GM12878 (cell line): Measurements from ENCODE around the gene STARD5. TPM values are rescaled to one million over a fixed set of nuclear protein-coding genes. Genes with fewer than 3 reads are reported as not detected.

Experiments used
- ATAC-seq: fragments of 200-7000 bp; cut with Tn5 transposase; 3 replicates; pipeline ENCODE4 v1.9.1; 2020; ENCODE audit warnings: mild to moderate bottlenecking, moderate library complexity
- BruUV-seq: library from RNA; stranded (reverse); fragments of 400-500 nt; replicated peaks from 2 replicates; lab custom pipeline; 2021; lab: Mats Ljungman, UMichigan
- CTCF ChIA-PET: fragments of 300-600 bp; sonication (Branson Sonifier 250); formaldehyde crosslinking; extraction: SDS; loops from one replicate; lab custom pipeline; 2021; ENCODE audit warnings: inconsistent platforms; lab: Yijun Ruan, JAX
- POLR2A ChIA-PET: fragments of 350-600 bp; formaldehyde crosslinking; extraction: SDS; loops from one replicate; lab custom pipeline; 2021; ENCODE audit warnings: inconsistent platforms; lab: Charles Lee
- RAD21 ChIA-PET: fragments of 300-600 bp; sonication (Branson Sonifier 250); formaldehyde crosslinking; loops from one replicate; lab custom pipeline; 2023; ENCODE audit warnings: antibody characterized with exemption; ENCODE audit not compliant: unreplicated experiment; lab: Charles Lee
- SMC1A ChIA-PET: fragments of 300-600 bp; sonication (Branson Sonifier 250); formaldehyde crosslinking; loops from one replicate; lab custom pipeline; 2023; ENCODE audit not compliant: unreplicated experiment, uncharacterized antibody; lab: Charles Lee
- DNase-seq: peaks from one replicate; pipeline ENCODE4 v3.0.0-alpha.2; 2011; ENCODE audit warnings: low read depth, low spot score
- FAIRE-seq: peaks from 3 replicates; lab custom pipeline; 2011; peaks lifted over from hg19 to GRCh38; lab: Jason Lieb, UNC
- H2AFZ ChIP-seq: 2 replicates; pipeline ENCODE4 v1.6.0; 2011; ENCODE audit warnings: low read depth, low read length, control low read depth; ENCODE audit not compliant: control insufficient read depth
- H3K27ac ChIP-seq: 2 replicates; pipeline ENCODE4 v1.5.1; 2011; ENCODE audit warnings: control low read depth; ENCODE audit not compliant: control insufficient read depth, insufficient read depth
- H3K27me3 ChIP-seq, 2 experiments: replicated peaks in 1 of 2; 2 replicates each; pipeline versions ENCODE4 v1.6.0 to v1.6.1; 2011; ENCODE audit warnings: low read length in 1 of 2; ENCODE audit not compliant: control insufficient read depth in 2 of 2, insufficient read depth in 2 of 2
- H3K36me3 ChIP-seq, 2 experiments: 2 replicates each; pipeline ENCODE4 v1.5.1; 2011; ENCODE audit warnings: low read length in 1 of 2; ENCODE audit not compliant: control insufficient read depth in 2 of 2, insufficient read depth in 2 of 2
- H3K4me1 ChIP-seq: 2 replicates; pipeline ENCODE4 v1.6.1; 2011; ENCODE audit warnings: mild to moderate bottlenecking, low read length, moderate library complexity, mixed read lengths; ENCODE audit not compliant: control insufficient read depth, insufficient read depth
- H3K4me2 ChIP-seq: 2 replicates; pipeline ENCODE4 v1.6.0; 2011; ENCODE audit warnings: control low read depth; ENCODE audit not compliant: control insufficient read depth, insufficient read depth
- H3K4me3 ChIP-seq: fragments of 200-600 bp; sonication (generic); 2 replicates; pipeline ENCODE4 v1.5.1; 2016
- H3K79me2 ChIP-seq: 2 replicates; pipeline ENCODE4 v1.6.0; 2011; ENCODE audit warnings: low read length; ENCODE audit not compliant: control insufficient read depth, insufficient read depth
- H3K9ac ChIP-seq: 2 replicates; pipeline ENCODE4 v1.8.0; 2011; ENCODE audit warnings: low read length, control low read depth, mixed read lengths; ENCODE audit not compliant: control insufficient read depth, insufficient read depth
- H3K9me3 ChIP-seq: replicated peaks from 3 replicates; pipeline ENCODE4 v1.5.1; 2011; ENCODE audit warnings: mild to moderate bottlenecking, low read length; ENCODE audit not compliant: control insufficient read depth, insufficient read depth
- H4K20me1 ChIP-seq: 2 replicates; pipeline ENCODE4 v1.6.0; 2011; ENCODE audit not compliant: control insufficient read depth, insufficient read depth
- CEBPZ ChIP-seq: fragments of 150-350 bp; IDR thresholded peaks from 2 replicates; pipeline ENCODE4 v1.6.1; 2016; ENCODE audit warnings: low read depth, low read length
- ETV6 ChIP-seq, 2 experiments: fragments of 450-650 bp in 1 of 2; IDR thresholded peaks in 1 of 2; conservative IDR thresholded peaks in 1 of 2; 2 replicates each; pipeline ENCODE4 v1.6.1; 2014; ENCODE audit warnings: antibody characterized with exemption in 1 of 2, borderline replicate concordance in 1 of 2, low read depth in 1 of 2, mild to moderate bottlenecking in 1 of 2, moderate library complexity in 1 of 2
- MTA3 ChIP-seq: IDR thresholded peaks from 2 replicates; pipeline ENCODE4 v1.6.1; 2012; ENCODE audit warnings: low read length, inconsistent platforms, borderline replicate concordance
- POU2F2 ChIP-seq: IDR thresholded peaks from 3 replicates; pipeline ENCODE4 v1.6.1; 2011; ENCODE audit warnings: low read depth, mild to moderate bottlenecking, low read length, borderline replicate concordance
- RB1 ChIP-seq: fragments of 450-650 bp; formaldehyde crosslinking; IDR thresholded peaks from 2 replicates; pipeline ENCODE4 v1.6.1; 2017; ENCODE audit warnings: mild to moderate bottlenecking, borderline replicate concordance
- SIN3A ChIP-seq: IDR thresholded peaks from 2 replicates; pipeline ENCODE4 v1.6.1; 2012; ENCODE audit warnings: low read depth, low read length, improper control_type of control experiment
- TAF1 ChIP-seq: IDR thresholded peaks from 2 replicates; pipeline ENCODE4 v1.6.1; 2011; ENCODE audit warnings: mild to moderate bottlenecking, low read depth, low read length, borderline replicate concordance
- WGBS: methylation state at CpG from one replicate; pipeline ENCODE4 v1.1.6; 2016; ENCODE audit warnings: low lambda C conversion rate; ENCODE audit not compliant: insufficient replicate concordance, insufficient coverage; ENCODE audit errors: missing lambda C conversion rate; 5-methylcytosine and 5-hydroxymethylcytosine counted together
- in situ Hi-C: fragments of 300-500 bp; cut with MboI; formaldehyde crosslinking; loops from 9 replicates; pipeline ENCODE4 v1.14.3; 2018; ENCODE audit warnings: mixed read lengths
- intact Hi-C: fragments of 100-400 bp; cut with micrococcal nuclease; formaldehyde crosslinking; loops from one replicate; pipeline ENCODE4 v1.14.2; 2022; ENCODE audit not compliant: unreplicated experiment
- polyA plus RNA-seq, 11 experiments: library from polyadenylated mRNA; depleted of rRNA in 4 of 11; unstranded in 6 of 11; stranded (reverse) in 5 of 11; fragments of >200 nt; fragmentation: Nextera tagmentation in 4 of 11; fragmentation: Illumina TruSeq in 1 of 11; extraction: Ambion mirVana in 4 of 11; extraction: Trizol in 1 of 11; gene quantifications; 1 replicate in 1 of 11; 2 replicates in 10 of 11; pipeline versions ENCODE4 v1.2.1 to v1.2.3, GENCODE V29; 2011 to 2016; ENCODE audit warnings: inconsistent platforms in 2 of 11, missing spikeins in 2 of 11, low read depth in 1 of 11
- total RNA-seq, 4 experiments: library from RNA; depleted of rRNA in 3 of 4; stranded (reverse); fragments of >200 nt in 3 of 4; fragmentation: Illumina TruSeq in 1 of 4; extraction: Trizol in 1 of 4; gene quantifications; 2 replicates each; pipeline versions ENCODE4 v1.2.1 to v1.2.3, GENCODE V29; 2013 to 2021
- TF ChIP-seq, protein P1 (sequence below): fragments of 450-650 bp; IDR thresholded peaks from 2 replicates; pipeline ENCODE4 v1.6.1; 2017; ENCODE audit warnings: borderline replicate concordance
- TF ChIP-seq, protein P2 (sequence below): fragments of 450-650 bp; IDR thresholded peaks from 2 replicates; pipeline ENCODE4 v1.6.1; 2017; ENCODE audit warnings: mild to moderate bottlenecking, moderate library complexity

STARD5 gene
- total and polyA plus RNA-seq, 10 of the 15 experiments (the other 5 are each of a cell fraction or from before 2014, with no cell fraction given), result 2.3 to 9.4 (median 4.7) TPM

DNA sequence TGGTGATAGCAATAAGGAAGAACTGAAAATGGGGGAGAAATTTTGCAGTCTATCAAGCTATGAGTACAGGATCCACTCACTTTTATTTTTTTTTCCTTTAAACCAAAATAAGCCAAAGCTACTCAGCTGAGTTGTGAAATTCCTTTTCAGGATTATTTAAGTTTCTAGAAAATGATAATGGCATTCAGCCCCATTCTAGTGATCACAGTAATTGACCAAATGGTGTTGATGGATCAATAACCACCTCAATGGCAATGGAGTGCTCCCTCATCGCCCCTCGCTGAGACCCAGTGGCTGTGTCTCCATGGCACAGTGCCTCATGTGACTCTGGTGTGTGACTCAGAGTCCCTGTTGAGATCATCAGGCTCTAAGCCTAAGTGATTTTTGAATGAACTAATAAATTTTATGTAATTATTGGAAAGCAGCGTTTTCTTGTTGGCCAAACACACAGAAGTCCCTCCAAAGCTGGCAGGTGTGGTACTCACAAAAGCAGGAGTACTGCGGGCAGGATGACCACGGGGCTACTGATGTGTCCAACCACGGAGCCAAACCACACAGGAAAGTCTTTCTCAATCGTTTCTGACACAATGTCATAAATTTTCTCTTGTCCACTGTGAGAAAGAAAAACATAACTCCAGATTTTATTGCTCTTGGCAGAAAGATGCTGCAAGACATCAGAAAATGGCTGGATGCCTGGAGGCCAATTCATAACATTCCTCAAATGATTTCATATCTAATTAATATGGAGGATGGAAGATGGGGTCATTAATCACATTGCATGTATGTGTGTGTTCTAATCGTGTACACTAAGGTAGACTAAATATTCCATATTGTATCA, 14.4 kb upstream of the STARD5 start (continued):
- TF ChIP-seq, protein P1, sequence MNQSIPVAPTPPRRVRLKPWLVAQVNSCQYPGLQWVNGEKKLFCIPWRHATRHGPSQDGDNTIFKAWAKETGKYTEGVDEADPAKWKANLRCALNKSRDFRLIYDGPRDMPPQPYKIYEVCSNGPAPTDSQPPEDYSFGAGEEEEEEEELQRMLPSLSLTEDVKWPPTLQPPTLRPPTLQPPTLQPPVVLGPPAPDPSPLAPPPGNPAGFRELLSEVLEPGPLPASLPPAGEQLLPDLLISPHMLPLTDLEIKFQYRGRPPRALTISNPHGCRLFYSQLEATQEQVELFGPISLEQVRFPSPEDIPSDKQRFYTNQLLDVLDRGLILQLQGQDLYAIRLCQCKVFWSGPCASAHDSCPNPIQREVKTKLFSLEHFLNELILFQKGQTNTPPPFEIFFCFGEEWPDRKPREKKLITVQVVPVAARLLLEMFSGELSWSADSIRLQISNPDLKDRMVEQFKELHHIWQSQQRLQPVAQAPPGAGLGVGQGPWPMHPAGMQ, result no peak
- no peak for TF ChIP-seq CEBPZ

GRCh38 chr15:81337713-81338157, 13.8 kb upstream of the STARD5 start:
- Histone ChIP-seq H3K4me2 (no peak overlapping the region), H3K79me2 (no peaks in the 10 kb centered on the region), H3K4me1 (no peaks in the 10 kb centered on the region; the same call in 1 of the 2 replicates), H3K27me3 (no peaks in the 10 kb centered on the region), H3K9me3 (no peaks in the 10 kb centered on the region), H3K36me3 (no peaks in the 10 kb centered on the region), H4K20me1 (no peaks in the 10 kb centered on the region), H3K27ac (no peak overlapping the region), H2AFZ (no peak overlapping the region), H3K9ac (no peak overlapping the region), H3K4me3 (no peak overlapping the region)
- CTCF ChIA-PET, result interaction anchor here (0.7 to 11.3 kb wide), 13 partner anchors 8 to 230 kb away, joined by 3 to 242 read pairs (median 7); partner anchors contain the start of gene STARD5
- RAD21 ChIA-PET, result interaction anchor here (2.3 to 9.2 kb wide), 3 partner anchors 46 to 72 kb away, joined by 7 to 137 read pairs (median 19); no protein-coding TSS in a partner anchor
- no peak for FAIRE-seq
- TF ChIP-seq POU2F2 (no peak), TAF1 (no peak), SIN3A (no peak), MTA3 (no peak), ETV6 (conservative IDR thresholded peaks at IDR 0.05 in 1 of 2, IDR thresholded peaks at IDR 0.05 in 1 of 2; ENCODE audit: borderline replicate concordance in 1 of 2, low read depth in 1 of 2) (no peak), RB1 (no peak)
- TF ChIP-seq, protein P2, sequence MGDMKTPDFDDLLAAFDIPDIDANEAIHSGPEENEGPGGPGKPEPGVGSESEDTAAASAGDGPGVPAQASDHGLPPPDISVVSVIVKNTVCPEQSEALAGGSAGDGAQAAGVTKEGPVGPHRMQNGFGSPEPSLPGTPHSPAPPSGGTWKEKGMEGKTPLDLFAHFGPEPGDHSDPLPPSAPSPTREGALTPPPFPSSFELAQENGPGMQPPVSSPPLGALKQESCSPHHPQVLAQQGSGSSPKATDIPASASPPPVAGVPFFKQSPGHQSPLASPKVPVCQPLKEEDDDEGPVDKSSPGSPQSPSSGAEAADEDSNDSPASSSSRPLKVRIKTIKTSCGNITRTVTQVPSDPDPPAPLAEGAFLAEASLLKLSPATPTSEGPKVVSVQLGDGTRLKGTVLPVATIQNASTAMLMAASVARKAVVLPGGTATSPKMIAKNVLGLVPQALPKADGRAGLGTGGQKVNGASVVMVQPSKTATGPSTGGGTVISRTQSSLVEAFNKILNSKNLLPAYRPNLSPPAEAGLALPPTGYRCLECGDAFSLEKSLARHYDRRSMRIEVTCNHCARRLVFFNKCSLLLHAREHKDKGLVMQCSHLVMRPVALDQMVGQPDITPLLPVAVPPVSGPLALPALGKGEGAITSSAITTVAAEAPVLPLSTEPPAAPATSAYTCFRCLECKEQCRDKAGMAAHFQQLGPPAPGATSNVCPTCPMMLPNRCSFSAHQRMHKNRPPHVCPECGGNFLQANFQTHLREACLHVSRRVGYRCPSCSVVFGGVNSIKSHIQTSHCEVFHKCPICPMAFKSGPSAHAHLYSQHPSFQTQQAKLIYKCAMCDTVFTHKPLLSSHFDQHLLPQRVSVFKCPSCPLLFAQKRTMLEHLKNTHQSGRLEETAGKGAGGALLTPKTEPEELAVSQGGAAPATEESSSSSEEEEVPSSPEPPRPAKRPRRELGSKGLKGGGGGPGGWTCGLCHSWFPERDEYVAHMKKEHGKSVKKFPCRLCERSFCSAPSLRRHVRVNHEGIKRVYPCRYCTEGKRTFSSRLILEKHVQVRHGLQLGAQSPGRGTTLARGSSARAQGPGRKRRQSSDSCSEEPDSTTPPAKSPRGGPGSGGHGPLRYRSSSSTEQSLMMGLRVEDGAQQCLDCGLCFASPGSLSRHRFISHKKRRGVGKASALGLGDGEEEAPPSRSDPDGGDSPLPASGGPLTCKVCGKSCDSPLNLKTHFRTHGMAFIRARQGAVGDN, result no peak
- in situ Hi-C loops (no loop called here), intact Hi-C loops (loop anchor here (5.0 kb wide), 1 partner anchor 65 kb away; no protein-coding TSS in a partner anchor)
- POLR2A ChIA-PET, result interaction anchor here (1.3 kb wide), 1 partner anchor 62 kb away, joined by 4 read pairs; no protein-coding TSS in a partner anchor
- no TSS peak for BruUV-seq
- WGBS, result 83% methylated on average over 9 of the region's 9 CpGs
- DNase-seq, result no peak
- SMC1A ChIA-PET, result interaction anchor here (1.0 to 6.1 kb wide), 9 partner anchors 11 to 182 kb away, joined by 3 to 122 read pairs (median 10); no protein-coding TSS in a partner anchor
- no peak for ATAC-seq
